Upper lobe of left lung (tissue), 6 donors: Measurements from ENCODE around the gene METTL22. TPM values are rescaled to one million over a fixed set of nuclear protein-coding genes. Genes with fewer than 3 reads are reported as not detected.

Source experiments
- ATAC-seq, 2 donors: fragments of 200-7000 bp; cut with Tn5 transposase; one replicate each; pipeline ENCODE4 v1.9.1; 2022; ENCODE audit warnings: mild to moderate bottlenecking in 2 of 2, moderate library complexity in 2 of 2; ENCODE audit not compliant: low FRiP score in 2 of 2
- DNase-seq, 2 donors: peaks; one replicate each; pipeline ENCODE4 v3.0.0-alpha.2; 2019 to 2020
- H3K27ac ChIP-seq, 4 donors: fragments of 200-600 bp; sonication (generic); one replicate each; pipeline ENCODE4 v1.5.1; 2016 to 2019
- H3K27me3 ChIP-seq, 4 donors: fragments of 200-600 bp; sonication (generic); one replicate each; pipeline ENCODE4 v1.5.1; 2017 to 2019
- H3K36me3 ChIP-seq, 4 donors: fragments of 200-600 bp; sonication (generic); one replicate each; pipeline ENCODE4 v1.5.1; 2016 to 2019
- H3K4me1 ChIP-seq, 4 donors: fragments of 200-600 bp; sonication (generic); one replicate each; pipeline ENCODE4 v1.5.1; 2018 to 2019
- H3K4me3 ChIP-seq, 4 donors: fragments of 200-600 bp; sonication (generic); one replicate each; pipeline ENCODE4 v1.5.1; 2017 to 2019; ENCODE audit warnings: mild to moderate bottlenecking in 2 of 4, moderate library complexity in 1 of 4
- H3K9me3 ChIP-seq, 4 donors: fragments of 200-600 bp; sonication (generic); one replicate each; pipeline ENCODE4 v1.5.1; 2018 to 2019
- CTCF ChIP-seq, 6 experiments: fragments of 450-650 bp in 4 of 6; fragments of 200-600 bp in 2 of 6; sonication (generic) in 2 of 6; IDR thresholded peaks; one replicate each; pipeline ENCODE4 v1.5.1; 2016 to 2019; ENCODE audit warnings: antibody characterized with exemption in 6 of 6
- EP300 ChIP-seq, 4 donors: sonication (generic); formaldehyde crosslinking; IDR thresholded peaks; one replicate each; pipeline ENCODE4 v1.5.1; 2017; ENCODE audit warnings: antibody characterized with exemption in 4 of 4, control low read depth in 2 of 4
- POLR2A ChIP-seq, 4 donors: fragments of 450-650 bp; IDR thresholded peaks; one replicate each; pipeline ENCODE4 v1.5.1; 2016 to 2017; ENCODE audit warnings: antibody characterized with exemption in 4 of 4, mild to moderate bottlenecking in 2 of 4
- POLR2AphosphoS5 ChIP-seq, 2 donors: sonication (generic); formaldehyde crosslinking; IDR thresholded peaks; one replicate each; pipeline ENCODE4 v1.5.1; 2017; ENCODE audit warnings: antibody characterized with exemption in 2 of 2
- WGBS, 2 donors: methylation state at CpG; one replicate each; pipeline ENCODE4 v1.1.5; 2017 to 2018; 5-methylcytosine and 5-hydroxymethylcytosine counted together
- total RNA-seq, 6 donors: library from RNA; depleted of rRNA in 4 of 6; stranded (reverse); fragments of >200 nt in 4 of 6; gene quantifications; one replicate each; pipeline versions ENCODE4 v1.1.0 to v1.2.1, GENCODE V29; 2016 to 2021
- donor health status: DM: no; HTN: no; CAD: no; lungs with moderate emphysema.
- donor health status: DM: no; HTN: yes; CAD: no; lungs with severe emphysema.

The METTL22 gene
- total RNA-seq, result 100 to 1,000 TPM in 1 of 6 donors, 10 to 100 TPM in 5; 22.3 to 118 (median 36.5) TPM

GRCh38 chr16:8621572-8622314 is at the start of gene METTL22:
Gene METTL22, plus strand, starts transcription at chr16:8621698. Its CDS starts 3,968 bp downstream, at chr16:8625666.
- ATAC-seq, result peak; percentile 94 to 99

GRCh38 chr16:8572063-8572918 is 49.2 kb upstream of the METTL22 start:
- TF ChIP-seq POLR2A (IDR thresholded peaks at IDR 0.05), result no peak
- 78 to 79% methylated on average over 11 of the region's 11 CpGs for WGBS, 2 donors
- peaks cover 0 to 7% (median 0%) of the 10 kb centered on the region in 4 donors for H3K4me1 ChIP-seq
- peaks cover 0 to 4% (median 1%) of the 10 kb centered on the region in 4 donors for H3K27me3 ChIP-seq
- ATAC-seq (no peak), DNase-seq (no peak)
- H3K27ac ChIP-seq, result no peak overlapping the region
- H3K4me3 ChIP-seq, result no peak overlapping the region
- no peaks in the 10 kb centered on the region for H3K9me3 ChIP-seq
- no peaks in the 10 kb centered on the region for H3K36me3 ChIP-seq

More at GRCh38 chr16:8621572-8622314, at the start of gene METTL22:
- TF ChIP-seq CTCF (IDR thresholded peaks at IDR 0.05) (peak in 1 of 6 experiments; percentile 31), POLR2A (IDR thresholded peaks at IDR 0.05) (peak in 3 of 4 donors; percentile 51 to 91 (median 77)), POLR2AphosphoS5 (IDR thresholded peaks at IDR 0.05) (peak; percentile 64 to 88), EP300 (IDR thresholded peaks at IDR 0.05) (no peak)
- Histone ChIP-seq H3K9me3 (no peaks in the 10 kb centered on the region), H3K27me3 (no peaks in the 10 kb centered on the region), H3K4me3 (peak within 1 kb of the TSS; percentile 62 to 90 (median 81)), H3K36me3 (peaks cover 9 to 16% (median 13%) of the 10 kb centered on the region in 4 donors), H3K27ac (peak within 1 kb of the TSS; percentile 74 to 93 (median 86)), H3K4me1 (peaks cover 9 to 24% (median 16%) of the 10 kb centered on the region in 4 donors)
- 0% methylated on average over 21 to 50 of the region's 51 CpGs for WGBS, 2 donors
- DNase-seq, result peak; percentile 95 to 100

- Histone ChIP-seq H3K36me3 (no peaks in the 10 kb centered on the region), H3K27ac (no peak overlapping the region), H3K4me3 (no peak overlapping the region), H3K27me3 (peaks cover 0 to 4% (median 1%) of the 10 kb centered on the region in 4 donors), H3K4me1 (no peaks in the 10 kb centered on the region), H3K9me3 (no peaks in the 10 kb centered on the region)
- no peak for DNase-seq
- ATAC-seq, result no peak
- TF ChIP-seq EP300 (IDR thresholded peaks at IDR 0.05), result no peak
- TF ChIP-seq CTCF (IDR thresholded peaks at IDR 0.05), result peak in 2 of 6 experiments; percentile 30 to 34
- WGBS, 2 donors, result 27 to 33% methylated on average over 7 of the region's 7 CpGs
These were observed 48.4 kb upstream of the METTL22 start for GRCh38 chr16:8572919-8573724.

- Histone ChIP-seq H3K9me3 (no peaks in the 10 kb centered on the region), H3K4me3 (no peak overlapping the region), H3K4me1 (no peaks in the 10 kb centered on the region), H3K27ac (no peak overlapping the region), H3K27me3 (peaks cover 0 to 4% (median 0%) of the 10 kb centered on the region in 4 donors), H3K36me3 (no peaks in the 10 kb centered on the region)
- ATAC-seq (no peak), DNase-seq (no peak)
- no peak for TF ChIP-seq CTCF (IDR thresholded peaks at IDR 0.05)
- no peak for TF ChIP-seq POLR2AphosphoS5 (IDR thresholded peaks at IDR 0.05)
- no peak for TF ChIP-seq POLR2A (IDR thresholded peaks at IDR 0.05)
- no peak for TF ChIP-seq EP300 (IDR thresholded peaks at IDR 0.05)
- WGBS, 2 donors, result 55 to 65% methylated on average over 2 of the region's 2 CpGs
These were observed 46.1 kb upstream of the METTL22 start for GRCh38 chr16:8575399-8575798.
